Activated naive CD4-positive, alpha-beta T cell treated with anti-CD3 and anti-CD28 coated beads for 36 hours (primary cell): ENCODE results near the gene NCK2. TPM values are rescaled to one million over a fixed set of nuclear protein-coding genes. Genes with fewer than 3 reads are reported as not detected.
A peak's percentile ranks its signal among the peaks of the same experiment; 100 is the strongest.

Experiments used
- CTCF ChIA-PET: fragments of 350-600 bp; sonication (Branson Sonifier 250); formaldehyde crosslinking; loops from one replicate; lab custom pipeline; 2021; ENCODE audit warnings: antibody characterized with exemption; lab: Charles Lee
- DNase-seq: peaks from one replicate; pipeline ENCODE4 v3.0.0-alpha.2; 2020
- H3K27ac Mint-ChIP-seq: one replicate; pipeline ENCODE4 v1.8.0; 2021; ENCODE audit warnings: mild to moderate bottlenecking, mixed read lengths
- H3K27me3 Mint-ChIP-seq: one replicate; pipeline ENCODE4 v1.8.0; 2021; ENCODE audit warnings: low read depth, mixed read lengths
- H3K36me3 Mint-ChIP-seq: one replicate; pipeline ENCODE4 v1.8.0; 2021; ENCODE audit warnings: low read depth, mixed read lengths
- H3K4me1 Mint-ChIP-seq: one replicate; pipeline ENCODE4 v1.8.0; 2021; ENCODE audit warnings: low read depth, mixed read lengths
- H3K4me3 Mint-ChIP-seq: one replicate; pipeline ENCODE4 v1.8.0; 2021; ENCODE audit warnings: mild to moderate bottlenecking, moderate library complexity, mixed read lengths
- H3K9me3 Mint-ChIP-seq: one replicate; pipeline ENCODE4 v1.8.0; 2021; ENCODE audit warnings: mixed read lengths
- intact Hi-C: fragments of 100-400 bp; cut with micrococcal nuclease; formaldehyde crosslinking; loops from one replicate; pipeline ENCODE4 v1.15.1; 2023
- total RNA-seq, 2 experiments: library from RNA; stranded (reverse); gene quantifications; one replicate each; pipeline ENCODE4 v1.2.3, GENCODE V29; 2021

NCK2 gene
- total RNA-seq, 2 experiments from 2014 or later = 106 to 113 TPM

- intact Hi-C loops = loop anchor here (1.0 to 5.0 kb wide), 2 partner anchors 51 to 770 kb away; no protein-coding TSS in a partner anchor
- Mint-ChIP-seq H3K9me3 (no peaks in the 10 kb centered on the region), H3K4me1 (peaks cover 93% of the 10 kb centered on the region), H3K27me3 (no peaks in the 10 kb centered on the region), H3K36me3 (peaks cover 21% of the 10 kb centered on the region), H3K4me3 (peak overlapping the region; percentile 32), H3K27ac (peak overlapping the region; percentile 92)
- CTCF ChIA-PET = interaction anchor here (0.7 to 4.4 kb wide), 6 partner anchors 19 to 408 kb away, joined by 3 to 17 read pairs (median 3); no protein-coding TSS in a partner anchor
- peak; percentile 66 for DNase-seq
Measured at GRCh38 chr2:105797298-105797819, 52.6 kb downstream of the NCK2 start.

DNA sequence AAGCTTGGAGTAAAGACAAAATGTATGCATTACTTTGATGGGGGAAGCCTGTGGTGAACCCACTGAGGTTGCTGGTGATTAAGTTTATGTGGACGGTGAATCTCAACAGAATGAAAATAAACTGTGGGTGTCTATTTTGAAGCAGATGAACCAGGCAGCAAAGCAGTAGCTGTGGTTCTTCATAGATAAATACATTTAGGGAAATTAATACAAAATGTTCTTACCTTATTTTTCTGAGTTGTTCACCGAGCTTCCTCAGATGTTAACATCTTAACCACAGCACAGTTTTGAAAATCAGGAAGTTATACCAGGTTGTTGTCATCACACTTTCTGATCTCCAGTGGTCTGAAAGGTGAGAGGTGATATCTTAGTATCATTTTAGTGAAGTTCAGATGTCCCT is 53.9 kb downstream of the NCK2 start:
- Mint-ChIP-seq H3K9me3 (no peaks in the 10 kb centered on the region), H3K4me1 (peaks cover 93% of the 10 kb centered on the region), H3K36me3 (peaks cover 22% of the 10 kb centered on the region), H3K4me3 (peak overlapping the region; percentile 51), H3K27ac (peak overlapping the region; percentile 92), H3K27me3 (no peaks in the 10 kb centered on the region)
- intact Hi-C loops = loop anchor here (1.0 to 5.0 kb wide), 2 partner anchors 44 to 769 kb away; no protein-coding TSS in a partner anchor
- CTCF ChIA-PET = interaction anchor here (1.0 to 4.4 kb wide), 4 partner anchors 10 to 222 kb away, joined by 3 to 17 read pairs (median 5); no protein-coding TSS in a partner anchor
- peak; percentile 62 for DNase-seq

DNA sequence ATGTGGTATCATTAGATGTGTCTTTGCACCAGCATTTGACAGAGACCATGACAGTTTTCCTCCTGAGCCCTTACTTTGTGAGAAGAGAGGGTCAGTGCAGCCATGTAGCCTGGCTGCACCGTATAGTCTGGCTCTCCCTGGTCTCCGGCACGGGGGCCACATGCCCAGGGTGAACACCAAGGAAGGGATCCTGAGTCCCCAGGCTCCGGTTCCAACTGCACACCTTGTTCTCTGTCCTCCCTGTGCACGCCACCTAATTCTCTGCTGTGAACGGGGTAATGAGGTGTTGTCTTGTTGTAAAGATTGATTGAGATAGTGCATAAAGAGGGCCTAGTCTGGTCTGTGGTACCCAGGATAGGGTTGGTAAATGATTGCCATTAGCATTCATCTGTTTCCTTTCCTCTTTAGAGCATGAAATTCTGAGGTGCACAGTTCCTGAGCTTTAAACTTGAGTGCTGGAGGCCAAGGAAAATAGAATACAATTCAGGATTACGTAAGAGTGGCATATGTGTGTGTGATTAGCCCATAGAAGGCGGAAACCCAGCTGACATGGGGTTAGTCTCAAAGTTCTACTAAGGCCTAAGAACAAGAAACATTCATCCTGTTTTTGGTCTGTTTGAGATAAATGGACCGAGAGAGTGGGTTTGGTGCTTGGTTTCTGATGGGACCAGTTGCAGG is 55.5 kb downstream of the NCK2 start:
- intact Hi-C loops = loop anchor here (5.0 kb wide), 1 partner anchor 223 kb away; no protein-coding TSS in a partner anchor
- Mint-ChIP-seq H3K36me3 (peaks cover 26% of the 10 kb centered on the region), H3K27ac (peak overlapping the region; percentile 87), H3K27me3 (no peaks in the 10 kb centered on the region), H3K9me3 (no peaks in the 10 kb centered on the region), H3K4me3 (no peak overlapping the region), H3K4me1 (peaks cover 98% of the 10 kb centered on the region)
- no peak for DNase-seq
- CTCF ChIA-PET = interaction anchor here (0.6 to 4.4 kb wide), 5 partner anchors 46 to 223 kb away, joined by 3 to 17 read pairs (median 4); no protein-coding TSS in a partner anchor

- no peaks in the 10 kb centered on the region for H3K27me3 Mint-ChIP-seq
- no peaks in the 10 kb centered on the region for H3K9me3 Mint-ChIP-seq
Measured at GRCh38 chr2:105800953-105801635, 56.4 kb downstream of the NCK2 start.

GRCh38 chr2:105801961-105802360 is 57.2 kb downstream of the NCK2 start:
- no peaks in the 10 kb centered on the region for H3K9me3 Mint-ChIP-seq
- intact Hi-C loops = loop anchor here (1.0 to 5.0 kb wide), 6 partner anchors 12 to 283 kb away; no protein-coding TSS in a partner anchor
- CTCF ChIA-PET = interaction anchor here (1.0 kb wide), 1 partner anchor 296 kb away, joined by 3 read pairs; no protein-coding TSS in a partner anchor
- peaks cover 96% of the 10 kb centered on the region for H3K4me1 Mint-ChIP-seq
- H3K27ac Mint-ChIP-seq = peak overlapping the region; percentile 86
- peaks cover 33% of the 10 kb centered on the region for H3K36me3 Mint-ChIP-seq
- no peak for DNase-seq
- peak overlapping the region; percentile 12 for H3K4me3 Mint-ChIP-seq
- no peaks in the 10 kb centered on the region for H3K27me3 Mint-ChIP-seq

More at GRCh38 chr2:105800953-105801635, 56.4 kb downstream of the NCK2 start:
- H3K36me3 Mint-ChIP-seq = peaks cover 32% of the 10 kb centered on the region
- H3K27ac Mint-ChIP-seq = peak overlapping the region; percentile 87
- DNase-seq = no peak
- intact Hi-C loops = loop anchor here (5.0 kb wide), 1 partner anchor 224 kb away; no protein-coding TSS in a partner anchor
- H3K4me1 Mint-ChIP-seq = peaks cover 96% of the 10 kb centered on the region
- CTCF ChIA-PET = interaction anchor here (0.6 to 1.0 kb wide), 2 partner anchors 26 to 296 kb away, joined by 3 read pairs; no protein-coding TSS in a partner anchor
- H3K4me3 Mint-ChIP-seq = no peak overlapping the region

DNA sequence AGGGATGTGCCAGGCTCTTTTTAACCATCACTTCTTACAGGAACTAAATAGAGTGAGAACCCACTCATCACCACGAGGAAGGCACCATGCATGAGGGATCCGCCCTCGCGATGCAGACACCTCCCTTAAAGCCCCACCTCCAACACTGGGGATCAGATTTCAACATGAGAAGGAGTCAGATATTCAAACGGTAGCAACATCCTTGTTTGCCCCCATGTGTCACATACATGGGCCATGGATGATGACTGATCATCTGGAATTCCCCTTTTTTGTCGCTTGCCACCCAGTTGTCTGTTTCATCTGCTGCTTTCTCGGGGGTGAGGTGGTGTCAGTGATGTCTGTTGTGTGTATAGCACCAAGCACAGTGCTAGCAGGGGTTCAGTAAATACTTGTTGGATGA is 57.9 kb downstream of the NCK2 start:
- peak overlapping the region; percentile 86 for H3K27ac Mint-ChIP-seq
- CTCF ChIA-PET = interaction anchor here (1.0 to 1.2 kb wide), 3 partner anchors 12 to 226 kb away, joined by 3 read pairs; no protein-coding TSS in a partner anchor
- DNase-seq = peak; percentile 82
- H3K4me3 Mint-ChIP-seq = peak overlapping the region; percentile 8
- peaks cover 33% of the 10 kb centered on the region for H3K36me3 Mint-ChIP-seq
- H3K4me1 Mint-ChIP-seq = peaks cover 94% of the 10 kb centered on the region
- H3K9me3 Mint-ChIP-seq = no peaks in the 10 kb centered on the region
- no peaks in the 10 kb centered on the region for H3K27me3 Mint-ChIP-seq
- intact Hi-C loops = loop anchor here (1.0 to 5.0 kb wide), 6 partner anchors 12 to 283 kb away; no protein-coding TSS in a partner anchor

DNA sequence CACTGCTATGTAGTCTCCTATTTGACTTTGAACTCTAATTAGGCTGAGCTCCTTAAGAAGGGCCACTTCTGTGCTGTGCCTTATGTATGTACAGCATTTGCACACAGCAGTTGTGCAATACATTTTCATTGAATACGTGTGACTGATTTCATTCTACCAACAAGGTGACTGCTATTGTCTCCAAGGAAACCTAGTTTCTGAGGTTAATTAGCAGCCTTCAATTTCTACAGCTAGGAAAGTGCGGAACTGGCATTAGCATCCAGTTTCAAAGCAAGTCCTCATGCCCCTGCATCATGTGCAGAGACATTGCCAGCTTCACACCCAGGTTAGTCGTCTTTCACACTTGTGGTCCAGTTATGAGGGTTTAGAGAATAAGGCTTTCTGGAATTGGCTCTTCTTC is 58.6 kb downstream of the NCK2 start:
- DNase-seq = peak; percentile 55
- Mint-ChIP-seq H3K9me3 (no peaks in the 10 kb centered on the region), H3K4me1 (peaks cover 93% of the 10 kb centered on the region), H3K4me3 (no peak overlapping the region), H3K27me3 (no peaks in the 10 kb centered on the region), H3K27ac (peak overlapping the region; percentile 86), H3K36me3 (peaks cover 34% of the 10 kb centered on the region)
- intact Hi-C loops = loop anchor here (1.0 to 5.0 kb wide), 2 partner anchors 49 to 226 kb away; no protein-coding TSS in a partner anchor
- CTCF ChIA-PET = interaction anchor here (0.7 to 1.2 kb wide), 4 partner anchors 13 to 227 kb away, joined by 3 read pairs; no protein-coding TSS in a partner anchor

- no peaks in the 10 kb centered on the region for H3K27me3 Mint-ChIP-seq
- peaks cover 38% of the 10 kb centered on the region for H3K36me3 Mint-ChIP-seq
- no peak overlapping the region for H3K4me3 Mint-ChIP-seq
- H3K9me3 Mint-ChIP-seq = no peaks in the 10 kb centered on the region
- no peak for DNase-seq
- CTCF ChIA-PET = interaction anchor here (0.7 to 1.2 kb wide), 4 partner anchors 13 to 227 kb away, joined by 3 read pairs; no protein-coding TSS in a partner anchor
- H3K27ac Mint-ChIP-seq = peak overlapping the region; percentile 86
- peaks cover 93% of the 10 kb centered on the region for H3K4me1 Mint-ChIP-seq
- intact Hi-C loops = loop anchor here (1.0 to 5.0 kb wide), 3 partner anchors 8 to 226 kb away; no protein-coding TSS in a partner anchor
Measured at GRCh38 chr2:105803773-105804172, 59.1 kb downstream of the NCK2 start.

DNA sequence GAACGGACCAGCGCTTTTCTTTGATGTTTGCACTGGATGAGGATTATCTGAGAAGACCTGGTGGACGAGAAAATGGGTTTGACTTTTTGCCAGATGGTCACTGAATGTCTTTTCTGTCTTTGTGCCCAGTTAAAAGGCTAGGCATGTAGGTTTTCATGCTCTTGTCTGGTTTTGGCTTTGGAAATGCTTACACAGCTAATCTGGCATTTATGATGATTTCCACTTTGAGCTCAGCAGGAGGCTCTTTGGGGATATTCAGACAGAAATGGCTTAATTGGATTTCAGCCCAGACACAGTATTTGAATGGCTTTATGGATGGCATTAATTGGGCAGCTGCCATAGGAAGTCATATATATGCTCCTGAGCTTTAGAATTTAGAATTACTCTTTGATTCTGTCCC is 59.6 kb downstream of the NCK2 start:
- no peaks in the 10 kb centered on the region for H3K27me3 Mint-ChIP-seq
- DNase-seq = no peak
- peak overlapping the region; percentile 86 for H3K27ac Mint-ChIP-seq
- CTCF ChIA-PET = interaction anchor here (0.6 to 0.7 kb wide), 2 partner anchors 32 to 174 kb away, joined by 3 read pairs; no protein-coding TSS in a partner anchor
- no peaks in the 10 kb centered on the region for H3K9me3 Mint-ChIP-seq
- peaks cover 41% of the 10 kb centered on the region for H3K36me3 Mint-ChIP-seq
- H3K4me1 Mint-ChIP-seq = peaks cover 93% of the 10 kb centered on the region
- no peak overlapping the region for H3K4me3 Mint-ChIP-seq
- intact Hi-C loops = loop anchor here (1.0 to 5.0 kb wide), 2 partner anchors 9 to 227 kb away; no protein-coding TSS in a partner anchor

GRCh38 chr2:105806996-105807395 is 62.3 kb downstream of the NCK2 start:
- Mint-ChIP-seq H3K36me3 (peaks cover 37% of the 10 kb centered on the region), H3K4me3 (no peak overlapping the region), H3K9me3 (no peaks in the 10 kb centered on the region), H3K4me1 (peaks cover 90% of the 10 kb centered on the region), H3K27me3 (no peaks in the 10 kb centered on the region), H3K27ac (peak overlapping the region; percentile 57)
- no peak for DNase-seq
- CTCF ChIA-PET = no interaction called here
- intact Hi-C loops = no loop called here

DNA sequence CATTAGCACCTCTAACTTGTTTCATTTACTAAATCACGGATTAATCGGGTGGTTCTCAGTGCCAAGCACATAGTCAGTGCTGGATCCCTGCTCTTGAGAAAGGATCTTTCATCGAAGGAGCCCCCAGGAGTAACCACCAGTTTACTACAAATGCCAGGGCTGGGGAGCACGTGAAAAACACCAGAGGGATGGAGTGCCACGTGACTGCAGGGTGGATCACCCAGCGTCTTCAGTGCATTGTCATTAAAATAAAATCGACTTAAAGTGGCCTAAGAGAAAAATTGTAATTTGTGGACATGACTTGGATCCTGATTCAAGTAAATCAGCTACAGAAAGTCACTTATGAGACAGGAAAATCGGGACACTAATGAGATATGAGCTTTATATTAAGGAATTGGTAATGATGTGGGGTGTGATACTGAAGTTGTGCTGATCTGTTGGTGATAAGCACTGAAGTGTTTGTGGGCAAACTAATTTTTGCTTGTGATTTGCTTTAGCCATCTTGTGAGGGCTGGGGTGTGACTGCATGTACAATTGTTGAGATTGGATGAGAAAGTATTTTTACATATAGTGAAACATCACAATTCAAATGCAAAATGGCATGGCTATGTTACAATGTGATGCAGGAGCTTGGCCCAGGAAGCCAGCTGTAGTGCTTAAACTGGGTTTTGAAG is 63.8 kb downstream of the NCK2 start:
- no peak for DNase-seq
- Mint-ChIP-seq H3K4me3 (no peak overlapping the region), H3K4me1 (peaks cover 88% of the 10 kb centered on the region), H3K36me3 (peaks cover 29% of the 10 kb centered on the region), H3K27me3 (no peaks in the 10 kb centered on the region), H3K9me3 (no peaks in the 10 kb centered on the region), H3K27ac (peak overlapping the region; percentile 73)
- CTCF ChIA-PET = no interaction called here
- intact Hi-C loops = loop anchor here (1.0 kb wide), 2 partner anchors 29 to 48 kb away; no protein-coding TSS in a partner anchor
